Measurements from ENCODE around the gene RASSF3. TPM values are rescaled to one million over a fixed set of nuclear protein-coding genes. Genes with fewer than 3 reads are reported as not detected.

Gene RASSF3
- total and polyA plus RNA-seq, 12 donors, result 21.6 to 159 (median 82.4) TPM

GRCh38 chr12:64706306-64706705 is 96.0 kb downstream of the RASSF3 start:
- DNase-seq (no peak), ATAC-seq (peak in 3 of 8 donors; percentile 27 to 54 (median 42))
- 12 to 14% methylated on average over 3 of the region's 3 CpGs for WGBS, 2 donors
- no peak for TF ChIP-seq CTCF (IDR thresholded peaks at IDR 0.05)
- Histone ChIP-seq H3K36me3 (peaks cover 0 to 3% (median 0%) of the 10 kb centered on the region in 9 donors), H3K9me3 (no peaks in the 10 kb centered on the region), H3K27me3 (no peaks in the 10 kb centered on the region), H3K27ac (no peak overlapping the region), H3K4me3 (no peak overlapping the region), H3K4me1 (peaks cover 2 to 18% (median 10%) of the 10 kb centered on the region in 9 donors)
- intact Hi-C loops (cut with DNase I), result no loop called here

GRCh38 chr12:64706857-64707256 is 96.6 kb downstream of the RASSF3 start:
- DNase-seq (no peak), ATAC-seq (peak in 2 of 8 donors; percentile 18 to 44)
- Histone ChIP-seq H3K9me3 (no peaks in the 10 kb centered on the region), H3K4me3 (no peak overlapping the region), H3K36me3 (peaks cover 0 to 4% (median 0%) of the 10 kb centered on the region in 9 donors), H3K4me1 (peaks cover 2 to 18% (median 8%) of the 10 kb centered on the region in 9 donors), H3K27ac (no peak overlapping the region), H3K27me3 (no peaks in the 10 kb centered on the region)
- intact Hi-C loops (cut with DNase I), result no loop called here
- 68 to 69% methylated on average over 5 of the region's 5 CpGs for WGBS, 2 donors
- no peak for TF ChIP-seq CTCF (IDR thresholded peaks at IDR 0.05)

- WGBS, 2 donors, result 88 to 92% methylated on average over 4 of the region's 4 CpGs
- peaks cover 0 to 9% (median 0%) of the 10 kb centered on the region in 9 donors for H3K36me3 ChIP-seq
- H3K27me3 ChIP-seq, result no peaks in the 10 kb centered on the region
- H3K4me1 ChIP-seq, result peaks cover 2 to 18% (median 8%) of the 10 kb centered on the region in 9 donors
- TF ChIP-seq CTCF (IDR thresholded peaks at IDR 0.05), result no peak
- ATAC-seq, result no peak
- no peak for DNase-seq
- no peak overlapping the region for H3K27ac ChIP-seq
- H3K9me3 ChIP-seq, result no peaks in the 10 kb centered on the region
- intact Hi-C loops (cut with DNase I), result no loop called here
- no peak overlapping the region for H3K4me3 ChIP-seq
These were observed 97.1 kb downstream of the RASSF3 start for GRCh38 chr12:64707362-64707761.

GRCh38 chr12:64707926-64708325 is 97.6 kb downstream of the RASSF3 start:
- no peaks in the 10 kb centered on the region for H3K9me3 ChIP-seq
- peaks cover 2 to 18% (median 8%) of the 10 kb centered on the region in 9 donors for H3K4me1 ChIP-seq
- no peak overlapping the region for H3K4me3 ChIP-seq
- H3K27ac ChIP-seq, result no peak overlapping the region
- intact Hi-C loops (cut with DNase I), result no loop called here
- WGBS, 2 donors, result 96 to 97% methylated on average over 2 of the region's 2 CpGs
- DNase-seq (no peak), ATAC-seq (no peak)
- peaks cover 0 to 13% (median 0%) of the 10 kb centered on the region in 9 donors for H3K36me3 ChIP-seq
- no peak for TF ChIP-seq CTCF (IDR thresholded peaks at IDR 0.05)
- no peaks in the 10 kb centered on the region for H3K27me3 ChIP-seq

Measured in heart right ventricle (tissue), 16 donors.